Ramos (cell line): ENCODE data around the gene INPP4A.

Experiments used
- in situ Hi-C: fragments of 300-500 bp; cut with MboI; formaldehyde crosslinking; loops from one replicate; pipeline ENCODE4 v1.14.3; 2022; ENCODE audit warnings: low sequenced_read_pairs; ENCODE audit not compliant: unreplicated experiment

The INPP4A gene

DNA sequence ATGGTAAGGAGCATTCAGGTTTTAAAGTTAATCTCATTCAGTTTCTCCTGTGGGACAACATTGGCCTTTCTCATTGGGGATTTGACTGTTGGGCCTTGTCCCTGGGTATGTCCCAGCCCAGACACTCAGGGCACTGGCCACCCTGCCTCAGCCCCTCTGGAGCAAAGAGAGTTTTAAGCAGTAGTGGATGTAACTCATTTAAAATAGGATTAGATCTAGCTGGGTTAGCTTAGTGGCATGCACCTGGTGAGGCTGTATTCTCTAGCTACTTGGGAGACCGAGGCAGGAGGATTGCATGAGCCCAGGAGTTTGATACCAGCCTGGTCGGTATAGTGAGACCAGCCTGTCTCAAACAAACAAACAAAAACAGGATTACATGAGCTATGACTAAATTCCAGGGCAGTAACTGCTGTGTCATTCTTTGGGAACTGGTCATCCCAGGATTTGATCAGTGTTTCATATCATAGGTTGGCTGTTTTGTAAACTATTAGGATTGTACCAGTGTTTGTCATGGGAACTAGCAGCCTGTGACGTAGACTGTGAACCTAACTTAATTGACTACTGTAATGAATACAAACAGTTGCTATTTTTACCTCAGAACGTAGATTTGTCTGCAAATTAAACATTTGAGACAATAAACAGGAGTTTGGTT, 12.5 kb downstream of the INPP4A start:
- in situ Hi-C loops: no loop called here

DNA sequence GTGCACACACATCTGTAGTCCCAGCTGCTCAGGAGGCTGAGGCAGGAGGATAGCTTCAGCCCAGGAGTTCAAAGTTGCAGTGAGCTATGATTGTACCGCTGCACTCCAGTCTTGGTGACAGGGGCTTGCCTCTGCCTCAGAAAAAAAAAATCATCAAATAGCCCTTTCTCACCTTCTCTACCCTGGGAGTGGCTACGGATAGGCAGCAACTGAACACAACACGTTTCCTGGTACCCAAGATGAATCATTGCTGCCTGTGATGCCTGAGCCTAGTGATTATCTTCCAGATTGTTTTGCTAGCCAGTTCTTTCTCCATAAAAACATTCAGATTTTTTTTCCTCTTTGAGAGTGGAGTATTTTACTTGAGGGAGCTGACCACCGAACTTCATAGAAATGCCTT, 13.5 kb downstream of the INPP4A start:
- in situ Hi-C loops: no loop called here

GRCh38 chr2:98458667-98459380, 14.2 kb downstream of the INPP4A start:
- in situ Hi-C loops: no loop called here

DNA sequence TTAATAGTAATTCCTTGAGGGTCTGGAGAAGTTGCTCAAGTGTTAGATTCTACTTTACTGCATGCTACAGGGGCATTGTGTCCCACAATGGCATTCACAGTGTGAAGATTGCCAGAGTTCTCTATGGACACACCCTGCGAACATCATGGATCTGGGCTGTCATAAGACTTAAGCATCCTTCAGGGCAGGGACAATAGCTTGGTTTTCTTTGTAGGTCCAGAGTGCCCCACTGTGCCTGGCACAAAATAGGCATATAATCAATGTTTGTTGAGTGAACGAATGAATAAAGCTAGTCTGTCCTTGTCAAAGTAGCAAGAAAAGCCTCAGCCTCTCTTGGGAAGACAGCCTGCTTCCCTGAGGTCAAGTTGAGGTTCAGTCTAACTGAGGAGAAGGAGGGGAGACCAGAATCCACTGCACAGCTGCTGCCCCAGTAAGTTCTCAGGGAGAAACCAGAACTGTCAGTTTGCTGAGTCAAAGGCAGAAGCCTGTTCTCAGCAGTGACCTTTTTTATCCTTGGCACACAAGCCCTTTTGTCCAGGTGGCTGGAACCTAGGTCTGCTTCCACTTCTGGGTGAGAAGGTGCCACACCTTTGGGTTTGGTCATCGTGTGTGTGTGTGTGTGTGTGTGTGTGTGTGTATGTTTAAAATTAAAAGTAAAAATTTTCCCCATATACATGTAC, 15.0 kb downstream of the INPP4A start:
- in situ Hi-C loops: no loop called here

DNA sequence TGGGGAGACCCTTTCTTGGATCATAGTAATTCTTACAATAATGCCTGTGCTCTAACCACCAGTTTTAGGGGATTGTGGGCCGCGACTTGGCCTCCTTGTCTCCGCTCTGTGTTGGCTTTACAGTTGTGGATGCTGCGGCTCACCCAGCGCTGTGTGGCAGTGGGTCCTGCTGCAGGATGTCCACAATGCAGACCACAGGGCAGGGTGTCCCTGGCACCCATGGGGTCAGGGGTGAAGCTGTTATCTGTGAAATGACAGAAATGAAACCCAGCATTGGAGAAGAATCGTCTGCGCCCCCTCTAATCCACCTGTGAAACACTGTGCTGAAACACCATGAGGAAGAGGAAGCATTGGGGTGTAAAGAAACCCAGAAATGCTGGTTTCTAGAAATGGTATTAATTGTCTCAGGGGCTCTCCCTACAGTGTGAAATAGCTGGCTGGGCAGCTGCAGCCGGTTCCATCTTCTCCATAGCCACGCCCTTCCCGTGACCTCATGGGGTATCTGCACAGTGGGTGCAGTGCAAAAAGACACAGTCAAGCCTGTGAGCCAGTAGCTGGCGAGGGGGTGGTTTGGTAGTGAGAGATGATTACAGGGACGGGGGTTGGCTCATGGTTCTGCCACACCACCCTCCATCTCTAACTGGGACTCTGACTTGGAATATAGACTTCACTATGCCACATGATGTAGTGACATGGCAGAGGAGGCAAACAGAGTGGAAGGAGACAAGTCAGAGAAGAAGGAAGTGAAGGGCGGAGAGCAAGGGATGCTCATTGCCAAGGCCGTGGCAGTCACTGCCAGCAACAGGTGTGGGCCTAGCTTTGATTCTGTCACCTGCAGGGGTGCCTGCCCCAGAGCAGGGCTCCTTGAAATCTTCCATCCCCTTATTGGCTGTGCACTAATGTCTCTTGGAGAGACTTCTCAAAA, 16.2 kb downstream of the INPP4A start:
- in situ Hi-C loops: no loop called here

DNA sequence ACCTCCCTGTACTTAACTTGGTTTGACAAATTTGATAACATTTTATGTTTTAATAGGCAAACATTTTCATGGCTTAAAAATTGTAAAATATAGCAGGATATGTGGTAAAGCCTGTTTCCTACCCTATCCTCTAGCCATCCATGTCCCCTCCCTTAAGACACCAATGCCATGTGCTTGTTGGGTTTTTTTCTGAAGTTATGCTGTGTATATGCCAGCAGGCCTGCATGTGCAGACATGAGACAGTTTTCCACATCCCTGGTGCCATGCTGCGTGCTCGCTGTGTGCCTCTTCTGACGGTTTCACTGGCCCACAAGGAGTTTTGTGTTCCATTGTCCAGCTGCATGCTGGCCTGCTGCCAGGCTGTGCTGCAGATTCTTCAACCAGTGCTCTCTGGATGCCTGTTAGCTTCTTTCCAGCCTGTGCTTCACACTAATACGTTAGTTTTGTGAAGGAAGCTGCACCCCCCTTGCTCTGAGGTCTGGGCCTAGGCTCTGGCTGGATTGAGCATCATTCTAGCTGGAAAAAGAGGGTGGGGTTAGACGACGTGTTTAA, 16.9 kb downstream of the INPP4A start:
- in situ Hi-C loops: no loop called here

- in situ Hi-C loops: no loop called here
Measured at GRCh38 chr2:98463081-98463481, 18.4 kb downstream of the INPP4A start.

DNA sequence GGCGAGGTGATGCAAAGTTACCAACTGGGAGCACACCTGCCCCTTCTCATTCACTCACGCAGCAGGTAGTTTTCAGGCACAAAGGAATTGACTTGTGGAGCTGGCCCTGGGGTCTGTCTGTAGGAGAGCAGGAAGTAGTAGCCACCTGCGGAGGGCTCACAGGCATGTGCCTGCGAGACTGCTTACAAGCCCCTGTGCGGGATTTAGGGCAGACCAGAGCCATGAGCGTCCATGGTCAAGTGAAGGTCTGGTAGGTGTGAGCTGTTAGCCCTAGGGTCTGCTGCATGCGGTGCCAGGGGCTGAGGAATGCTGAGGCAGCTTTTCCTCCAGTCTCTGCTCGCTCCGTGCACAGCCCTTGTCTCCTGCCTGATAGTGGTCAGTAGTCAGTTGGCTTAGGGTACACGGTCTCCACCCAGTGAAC, 18.9 kb downstream of the INPP4A start:
- in situ Hi-C loops: no loop called here

- in situ Hi-C loops: no loop called here
Measured at GRCh38 chr2:98463988-98464771, 19.5 kb downstream of the INPP4A start.

DNA sequence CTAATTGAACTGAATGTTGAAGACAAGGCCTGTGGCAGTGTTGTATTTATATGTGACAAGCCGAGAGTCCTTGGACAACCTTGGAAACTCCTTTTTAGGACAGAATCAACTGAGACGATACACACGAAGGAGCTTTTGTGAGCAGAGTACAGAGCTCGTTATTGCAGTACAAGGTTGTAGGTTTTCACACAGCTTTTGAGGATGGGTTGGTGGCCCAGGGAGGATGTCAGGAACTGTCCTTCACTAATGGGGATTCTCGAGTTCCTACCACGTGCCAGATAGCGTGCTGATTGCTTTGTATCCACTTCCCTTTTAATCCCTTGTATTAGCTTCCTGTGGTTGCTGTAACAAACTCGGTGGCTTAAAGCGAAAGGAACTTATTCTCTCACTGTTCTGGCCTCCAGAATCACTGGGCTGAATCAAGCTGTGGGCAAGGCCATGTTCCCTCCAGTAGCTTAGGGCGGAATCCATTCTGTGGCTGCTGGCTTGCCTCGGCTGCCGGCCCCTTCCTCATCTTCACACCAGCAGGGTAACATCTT, 20.2 kb downstream of the INPP4A start:
- in situ Hi-C loops: no loop called here

DNA sequence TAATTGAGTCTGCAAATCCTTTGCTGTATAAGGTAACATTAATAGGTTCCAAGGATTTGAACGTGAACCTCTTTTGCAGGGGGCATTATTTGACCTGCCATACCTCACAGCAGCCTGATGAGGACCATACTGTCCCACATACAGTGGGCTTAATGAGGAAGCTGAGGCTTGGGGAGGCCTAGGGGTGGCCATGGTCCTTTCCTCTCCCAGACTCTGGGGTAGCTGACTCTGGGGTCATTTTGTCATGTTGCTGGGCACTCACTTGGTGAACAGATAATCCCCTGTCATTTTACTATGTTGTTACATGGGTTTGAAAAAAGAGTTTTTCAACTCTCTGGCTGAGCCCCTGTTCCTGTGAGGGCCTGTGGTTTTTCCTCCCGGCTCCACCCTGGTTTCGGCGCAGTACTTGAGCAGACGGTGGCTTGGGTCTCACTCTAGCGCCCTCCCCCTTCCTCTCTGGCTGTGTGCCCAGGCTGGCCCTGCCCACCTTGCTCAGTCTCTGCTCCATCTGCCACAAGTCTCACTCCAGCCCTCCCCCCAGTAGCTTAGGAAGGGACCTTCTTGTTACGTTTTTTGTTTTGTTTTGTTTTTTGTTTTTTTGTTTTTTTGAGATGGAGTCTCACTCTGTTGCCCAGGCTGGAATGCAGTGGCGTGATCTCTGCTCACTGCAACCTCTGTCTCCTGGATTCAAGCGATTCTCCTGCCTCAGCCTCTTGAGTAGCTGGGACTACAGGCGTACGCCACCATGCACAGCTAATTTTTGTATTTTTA, 21.0 kb downstream of the INPP4A start:
- in situ Hi-C loops: no loop called here

DNA sequence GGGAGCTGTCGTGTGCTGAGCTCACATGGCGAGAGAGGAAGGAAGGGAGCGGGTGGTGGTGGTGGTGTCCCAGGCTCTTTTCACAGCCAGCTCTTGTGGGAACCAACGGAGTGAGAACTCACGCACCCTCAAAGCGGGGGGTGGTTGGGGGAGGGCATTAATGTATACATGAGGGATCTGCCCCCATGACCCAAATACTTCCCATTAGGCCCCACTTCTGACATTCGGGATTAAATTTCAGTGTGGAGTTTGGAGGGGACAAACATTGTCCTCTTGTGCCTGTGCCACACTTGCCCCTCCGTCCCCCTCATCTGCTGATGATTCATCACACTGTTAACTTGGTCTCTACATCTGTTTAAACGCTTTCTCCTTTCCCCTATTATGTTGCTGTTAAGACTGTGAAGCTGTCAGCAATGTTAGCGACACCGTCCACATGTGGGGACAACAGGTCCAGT, 22.5 kb downstream of the INPP4A start:
- in situ Hi-C loops: no loop called here

GRCh38 chr2:98467652-98468051, 23.0 kb downstream of the INPP4A start:
- in situ Hi-C loops: no loop called here

DNA sequence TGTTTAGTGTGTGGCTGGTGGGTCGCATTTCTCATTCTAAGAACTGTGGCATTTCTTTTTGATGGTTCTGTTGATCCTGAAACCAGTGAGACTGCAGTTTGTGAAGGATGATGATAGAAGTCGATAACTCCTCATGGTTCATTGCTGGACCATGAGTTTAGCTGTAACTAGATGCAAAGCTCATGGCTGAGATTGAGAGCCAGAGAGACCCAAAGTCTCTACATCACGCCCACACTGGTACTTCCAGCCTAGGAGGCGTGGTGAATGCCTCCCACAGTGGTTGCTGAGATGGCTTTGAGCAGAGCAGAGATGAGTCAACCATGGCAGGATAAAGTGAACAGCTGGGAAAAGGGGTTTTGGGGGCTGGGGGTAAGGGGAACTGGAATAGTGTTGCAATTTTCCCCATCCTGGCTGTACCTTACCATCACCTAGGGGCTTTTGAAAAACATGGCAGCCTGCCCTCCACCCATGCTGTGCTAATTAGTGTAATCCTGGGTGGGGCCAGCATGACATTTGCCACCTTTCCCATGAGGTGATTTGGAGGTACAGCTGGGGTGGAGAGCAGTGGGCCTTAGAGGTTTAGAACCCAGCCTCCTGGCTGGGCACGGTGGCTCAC, 24.1 kb downstream of the INPP4A start:
- in situ Hi-C loops: no loop called here

- in situ Hi-C loops: no loop called here
Measured at GRCh38 chr2:98469862-98470544, 25.3 kb downstream of the INPP4A start.

- in situ Hi-C loops: no loop called here
Measured at GRCh38 chr2:98470851-98471255, 26.2 kb downstream of the INPP4A start.

DNA sequence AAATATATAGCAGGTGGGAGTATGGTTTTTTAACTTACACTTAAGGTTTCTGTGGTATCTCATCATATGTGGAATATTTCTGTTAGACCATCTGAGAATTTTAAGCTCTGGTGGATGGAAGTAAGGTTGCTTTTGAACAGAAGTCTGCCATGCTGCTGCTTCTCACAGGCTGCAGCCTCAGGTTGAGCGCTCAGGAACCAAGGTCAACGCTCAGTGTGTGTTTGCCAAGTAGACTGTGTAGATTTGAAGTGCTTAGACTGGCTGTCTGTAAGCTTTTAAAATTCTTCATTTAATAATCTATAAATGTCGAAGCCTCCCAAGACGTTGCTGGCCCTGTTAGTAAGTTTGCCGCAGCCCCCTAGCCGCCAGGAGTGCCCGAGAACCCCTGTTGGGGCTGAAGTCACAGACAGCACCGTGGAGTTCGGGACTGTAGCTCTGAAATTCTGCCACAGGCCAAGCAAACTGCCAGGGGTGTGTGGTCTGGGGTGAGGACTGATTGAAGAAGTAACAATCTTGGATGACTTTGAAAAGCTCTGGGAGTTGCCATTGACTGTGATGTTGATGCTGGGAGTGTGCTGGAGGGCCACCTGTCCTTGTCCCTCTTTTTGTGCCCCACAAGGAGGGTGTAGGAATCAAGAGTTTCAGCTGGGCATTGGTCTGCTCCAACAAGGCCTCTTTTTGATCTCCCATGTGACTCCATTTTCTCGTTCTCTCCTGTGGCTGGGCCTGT, 26.9 kb downstream of the INPP4A start:
- in situ Hi-C loops: no loop called here
